Skeletal muscle tissue (tissue), 4 donors: ENCODE results near the gene C11orf58. TPM values are rescaled to one million over a fixed set of nuclear protein-coding genes. Genes with fewer than 3 reads are reported as not detected.

ENCODE experiments used
- H3K27ac ChIP-seq: one replicate; pipeline ENCODE4 v1.7.0; 2013; ENCODE audit warnings: mild to moderate bottlenecking, low read depth, low read length, inconsistent platforms
- H3K27me3 ChIP-seq, 3 donors: one replicate each; pipeline ENCODE4 v1.7.0; 2013; ENCODE audit warnings: low read length in 3 of 3; ENCODE audit not compliant: control insufficient read depth in 3 of 3, insufficient read depth in 3 of 3
- H3K36me3 ChIP-seq, 3 donors: one replicate each; pipeline ENCODE4 v1.7.0; 2013; ENCODE audit warnings: low read length in 3 of 3; ENCODE audit not compliant: control insufficient read depth in 3 of 3, insufficient read depth in 3 of 3
- H3K4me1 ChIP-seq, 3 donors: one replicate each; pipeline ENCODE4 v1.7.0; 2013; ENCODE audit warnings: low read length in 3 of 3, mild to moderate bottlenecking in 3 of 3; ENCODE audit not compliant: control insufficient read depth in 3 of 3, insufficient read depth in 3 of 3
- H3K4me3 ChIP-seq, 3 donors: one replicate each; pipeline ENCODE4 v1.7.0; 2013; ENCODE audit warnings: low read length in 3 of 3
- H3K9ac ChIP-seq, 3 donors: one replicate each; pipeline ENCODE4 v1.7.0; 2013; ENCODE audit warnings: low read length in 3 of 3, mild to moderate bottlenecking in 3 of 3, moderate library complexity in 2 of 3, low read depth in 1 of 3
- H3K9me3 ChIP-seq, 3 donors: one replicate each; pipeline ENCODE4 v1.7.0; 2013; ENCODE audit warnings: low read length in 3 of 3; ENCODE audit not compliant: control insufficient read depth in 3 of 3
- total RNA-seq: library from RNA; depleted of rRNA; stranded (reverse); fragments of >200 nt; gene quantifications from one replicate; pipeline ENCODE4 v1.2.3, GENCODE V29; 2014
- donor health status: Osteomylitis.

Gene C11orf58
- total RNA-seq, 1 donor from 2014 or later = 150 TPM

- H3K4me1 ChIP-seq = peaks cover 4 to 8% (median 4%) of the 10 kb centered on the region in 3 donors
- no peak overlapping the region for H3K27ac ChIP-seq
- no peaks in the 10 kb centered on the region for H3K27me3 ChIP-seq
- H3K36me3 ChIP-seq = no peaks in the 10 kb centered on the region
- H3K9me3 ChIP-seq = no peaks in the 10 kb centered on the region
- H3K9ac ChIP-seq = no peak overlapping the region
- H3K4me3 ChIP-seq = no peak overlapping the region
Measured at GRCh38 chr11:16783321-16783801, 44.9 kb downstream of the C11orf58 start.

- peaks cover 4 to 10% (median 4%) of the 10 kb centered on the region in 3 donors for H3K4me1 ChIP-seq
- no peak overlapping the region for H3K9ac ChIP-seq
- H3K4me3 ChIP-seq = no peak overlapping the region
- no peaks in the 10 kb centered on the region for H3K9me3 ChIP-seq
- no peak overlapping the region for H3K27ac ChIP-seq
- no peaks in the 10 kb centered on the region for H3K27me3 ChIP-seq
- no peaks in the 10 kb centered on the region for H3K36me3 ChIP-seq
Measured at GRCh38 chr11:16784097-16784496, 45.6 kb downstream of the C11orf58 start.

GRCh38 chr11:16784666-16785065 lies 46.2 kb downstream of the C11orf58 start:
- Histone ChIP-seq H3K36me3 (no peaks in the 10 kb centered on the region), H3K9ac (no peak overlapping the region), H3K27ac (no peak overlapping the region), H3K9me3 (no peaks in the 10 kb centered on the region), H3K4me1 (peaks cover 4 to 11% (median 4%) of the 10 kb centered on the region in 3 donors), H3K27me3 (no peaks in the 10 kb centered on the region), H3K4me3 (no peak overlapping the region)

DNA sequence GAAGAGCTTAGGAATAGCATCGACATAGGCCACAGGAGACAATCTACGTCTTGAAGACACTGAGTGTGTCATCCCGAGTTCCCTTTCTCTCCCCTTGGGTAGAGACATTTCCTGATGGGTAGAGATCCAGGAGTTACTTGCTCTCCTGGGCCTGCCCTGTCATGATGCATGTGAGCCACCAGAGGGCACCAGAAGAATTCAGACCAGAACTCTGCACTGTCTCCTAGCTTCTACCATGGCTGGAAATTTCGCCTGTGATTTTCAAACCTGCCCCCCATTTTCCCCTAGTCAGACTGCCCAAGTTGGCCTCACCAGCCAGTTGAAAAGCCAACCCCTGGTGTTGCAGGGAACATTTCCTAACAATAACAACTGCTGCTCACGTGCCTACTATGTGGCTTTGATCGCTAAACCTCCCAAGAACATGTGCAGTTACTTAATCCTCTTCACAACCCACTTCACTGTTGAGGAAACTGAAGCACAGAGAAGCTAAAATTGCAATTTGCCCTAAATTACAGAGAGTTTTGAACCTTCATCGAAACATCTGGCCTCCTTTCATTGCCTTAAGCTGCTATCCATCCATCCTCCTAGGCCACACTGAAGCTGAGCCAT lies 47.2 kb downstream of the C11orf58 start:
- Histone ChIP-seq H3K9ac (peak overlapping the region in 1 of 3 donors; percentile 19), H3K36me3 (no peaks in the 10 kb centered on the region), H3K4me1 (peaks cover 4 to 11% (median 6%) of the 10 kb centered on the region in 3 donors), H3K27ac (no peak overlapping the region), H3K9me3 (no peaks in the 10 kb centered on the region), H3K4me3 (no peak overlapping the region), H3K27me3 (no peaks in the 10 kb centered on the region)

- no peak overlapping the region for H3K27ac ChIP-seq
- peaks cover 8 to 11% (median 9%) of the 10 kb centered on the region in 3 donors for H3K4me1 ChIP-seq
- no peaks in the 10 kb centered on the region for H3K27me3 ChIP-seq
- H3K4me3 ChIP-seq = no peak overlapping the region
- no peaks in the 10 kb centered on the region for H3K36me3 ChIP-seq
- no peaks in the 10 kb centered on the region for H3K9me3 ChIP-seq
- peak overlapping the region in 1 of 3 donors; percentile 19 for H3K9ac ChIP-seq
Measured at GRCh38 chr11:16786131-16786530, 47.7 kb downstream of the C11orf58 start.

- no peak overlapping the region for H3K27ac ChIP-seq
- no peaks in the 10 kb centered on the region for H3K36me3 ChIP-seq
- H3K27me3 ChIP-seq = no peaks in the 10 kb centered on the region
- H3K4me1 ChIP-seq = peaks cover 12 to 17% (median 14%) of the 10 kb centered on the region in 3 donors
- H3K4me3 ChIP-seq = no peak overlapping the region
- H3K9ac ChIP-seq = no peak overlapping the region
- H3K9me3 ChIP-seq = no peaks in the 10 kb centered on the region
Measured at GRCh38 chr11:16787035-16787742, 48.7 kb downstream of the C11orf58 start.

- Histone ChIP-seq H3K27me3 (no peaks in the 10 kb centered on the region), H3K4me1 (peaks cover 12 to 18% (median 17%) of the 10 kb centered on the region in 3 donors), H3K9ac (no peak overlapping the region), H3K4me3 (no peak overlapping the region), H3K27ac (no peak overlapping the region), H3K36me3 (no peaks in the 10 kb centered on the region), H3K9me3 (no peaks in the 10 kb centered on the region)
Measured at GRCh38 chr11:16788141-16789062, 50.0 kb downstream of the C11orf58 start.

DNA sequence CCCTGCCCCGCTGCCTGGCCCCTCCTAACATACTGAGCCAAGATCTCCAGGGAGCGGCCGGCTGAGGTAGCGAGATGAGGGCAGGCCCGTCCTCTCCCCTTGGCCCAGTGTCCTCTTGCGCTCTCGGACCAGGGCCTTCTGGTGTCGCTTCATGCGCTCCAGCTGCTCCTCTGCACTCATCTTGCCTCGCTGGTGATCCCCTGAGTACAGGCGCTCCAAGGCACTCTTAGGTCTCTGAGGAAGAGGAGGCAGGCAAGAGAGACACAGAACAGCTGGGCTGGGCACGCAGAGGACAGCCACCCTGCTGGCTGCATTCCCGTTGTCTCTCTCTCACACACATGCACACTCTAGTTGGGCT lies 50.6 kb downstream of the C11orf58 start:
- H3K4me3 ChIP-seq = no peak overlapping the region
- H3K27ac ChIP-seq = no peak overlapping the region
- peaks cover 12 to 18% (median 17%) of the 10 kb centered on the region in 3 donors for H3K4me1 ChIP-seq
- H3K36me3 ChIP-seq = no peaks in the 10 kb centered on the region
- H3K9me3 ChIP-seq = no peaks in the 10 kb centered on the region
- no peaks in the 10 kb centered on the region for H3K27me3 ChIP-seq
- no peak overlapping the region for H3K9ac ChIP-seq

GRCh38 chr11:16789560-16790485 lies 51.4 kb downstream of the C11orf58 start:
- H3K9ac ChIP-seq = no peak overlapping the region
- no peaks in the 10 kb centered on the region for H3K27me3 ChIP-seq
- no peaks in the 10 kb centered on the region for H3K9me3 ChIP-seq
- H3K4me3 ChIP-seq = no peak overlapping the region
- no peaks in the 10 kb centered on the region for H3K36me3 ChIP-seq
- peaks cover 12 to 18% (median 17%) of the 10 kb centered on the region in 3 donors for H3K4me1 ChIP-seq
- H3K27ac ChIP-seq = no peak overlapping the region
